ENCODE results near the gene STOML1. TPM values are rescaled to one million over a fixed set of nuclear protein-coding genes. Genes with fewer than 3 reads are reported as not detected.
A peak's percentile ranks its signal among the peaks of the same experiment; 100 is the strongest.

Gene STOML1
- total and polyA plus RNA-seq, 4 donors, result 10.5 to 19.2 (median 14.7) TPM

GRCh38 chr15:73955861-73956742 lies 36.0 kb downstream of the STOML1 start:
- H3K4me3 ChIP-seq (ENCODE audit: low read length in 2 of 2), result no peak overlapping the region
- peak; percentile 30 to 57 for DNase-seq
- WGBS, 2 donors, result 71 to 74% methylated on average over 12 of the region's 12 CpGs
- no peaks in the 10 kb centered on the region for H3K4me1 ChIP-seq (ENCODE audit: control insufficient read depth in 1 of 2, insufficient read depth in 2 of 2, low read length in 2 of 2)
- no peak overlapping the region for H3K27ac ChIP-seq (ENCODE audit: low read depth in 1 of 2, low read length in 2 of 2)
- no peak for ATAC-seq (ENCODE audit: low FRiP score)
- no peaks in the 10 kb centered on the region for H3K36me3 ChIP-seq (ENCODE audit: control insufficient read depth in 1 of 2, insufficient read depth in 2 of 2, low read length in 1 of 2)
- no peaks in the 10 kb centered on the region for H3K27me3 ChIP-seq (ENCODE audit: control insufficient read depth in 1 of 2, insufficient read depth in 2 of 2, low read length in 1 of 2)
- H3K9me3 ChIP-seq (ENCODE audit: control insufficient read depth, low read length), result no peaks in the 10 kb centered on the region
- intact Hi-C loops (cut with DNase I), result no loop called here

GRCh38 chr15:73955326-73955725 lies 36.8 kb downstream of the STOML1 start:
- Histone ChIP-seq H3K4me1 (ENCODE audit: control insufficient read depth in 1 of 2, insufficient read depth in 2 of 2, low read length in 2 of 2) (no peaks in the 10 kb centered on the region), H3K27me3 (ENCODE audit: control insufficient read depth in 1 of 2, insufficient read depth in 2 of 2, low read length in 1 of 2) (no peaks in the 10 kb centered on the region), H3K27ac (ENCODE audit: low read depth in 1 of 2, low read length in 2 of 2) (no peak overlapping the region), H3K36me3 (ENCODE audit: control insufficient read depth in 1 of 2, insufficient read depth in 2 of 2, low read length in 1 of 2) (no peaks in the 10 kb centered on the region), H3K9me3 (ENCODE audit: control insufficient read depth, low read length) (no peaks in the 10 kb centered on the region), H3K4me3 (ENCODE audit: low read length in 2 of 2) (no peak overlapping the region)
- ATAC-seq (ENCODE audit: low FRiP score), result no peak
- WGBS, 2 donors, result 87% methylated on average over 4 of the region's 4 CpGs
- peak; percentile 33 to 55 for DNase-seq
- intact Hi-C loops (cut with DNase I), result no loop called here

- no peaks in the 10 kb centered on the region for H3K27me3 ChIP-seq (ENCODE audit: control insufficient read depth in 1 of 2, insufficient read depth in 2 of 2, low read length in 1 of 2)
- H3K9me3 ChIP-seq (ENCODE audit: control insufficient read depth, low read length), result no peaks in the 10 kb centered on the region
- peak overlapping the region in 1 of 2 donors; percentile 96 for H3K27ac ChIP-seq (ENCODE audit: low read depth in 1 of 2, low read length in 2 of 2)
- H3K36me3 ChIP-seq (ENCODE audit: control insufficient read depth in 1 of 2, insufficient read depth in 2 of 2, low read length in 1 of 2), result no peaks in the 10 kb centered on the region
- intact Hi-C loops (cut with DNase I), result no loop called here
- WGBS, 2 donors, result 79 to 83% methylated on average over 25 to 27 of the region's 27 CpGs
- no peak overlapping the region for H3K4me3 ChIP-seq (ENCODE audit: low read length in 2 of 2)
- DNase-seq (peak; percentile 51 to 71), ATAC-seq (ENCODE audit: low FRiP score) (no peak)
- H3K4me1 ChIP-seq (ENCODE audit: control insufficient read depth in 1 of 2, insufficient read depth in 2 of 2, low read length in 2 of 2), result no peaks in the 10 kb centered on the region
These were observed 37.6 kb downstream of the STOML1 start for GRCh38 chr15:73954188-73955145.

- intact Hi-C loops (cut with DNase I), result no loop called here
These were observed 39.0 kb downstream of the STOML1 start for GRCh38 chr15:73952913-73953750.

GRCh38 chr15:73952171-73952912 lies 39.8 kb downstream of the STOML1 start:
- no peaks in the 10 kb centered on the region for H3K9me3 ChIP-seq (ENCODE audit: control insufficient read depth, low read length)
- ATAC-seq (ENCODE audit: low FRiP score) (no peak), DNase-seq (peak; percentile 60 to 77)
- H3K27me3 ChIP-seq (ENCODE audit: control insufficient read depth in 1 of 2, insufficient read depth in 2 of 2, low read length in 1 of 2), result no peaks in the 10 kb centered on the region
- H3K4me3 ChIP-seq (ENCODE audit: low read length in 2 of 2), result no peak overlapping the region
- peak overlapping the region; percentile 94 to 96 for H3K27ac ChIP-seq (ENCODE audit: low read depth in 1 of 2, low read length in 2 of 2)
- WGBS, 2 donors, result 71 to 74% methylated on average over 19 to 21 of the region's 21 CpGs
- H3K36me3 ChIP-seq (ENCODE audit: control insufficient read depth in 1 of 2, insufficient read depth in 2 of 2, low read length in 1 of 2), result peaks cover 2 to 6% of the 10 kb centered on the region in 2 donors
- intact Hi-C loops (cut with DNase I), result no loop called here
- no peaks in the 10 kb centered on the region for H3K4me1 ChIP-seq (ENCODE audit: control insufficient read depth in 1 of 2, insufficient read depth in 2 of 2, low read length in 2 of 2)

More at GRCh38 chr15:73952913-73953750, 39.0 kb downstream of the STOML1 start:
- no peaks in the 10 kb centered on the region for H3K27me3 ChIP-seq (ENCODE audit: control insufficient read depth in 1 of 2, insufficient read depth in 2 of 2, low read length in 1 of 2)
- WGBS, 2 donors, result 63 to 68% methylated on average over 10 of the region's 10 CpGs
- no peaks in the 10 kb centered on the region for H3K9me3 ChIP-seq (ENCODE audit: control insufficient read depth, low read length)
- H3K27ac ChIP-seq (ENCODE audit: low read depth in 1 of 2, low read length in 2 of 2), result peak overlapping the region in 1 of 2 donors; percentile 96
- H3K4me3 ChIP-seq (ENCODE audit: low read length in 2 of 2), result no peak overlapping the region
- peak; percentile 41 to 68 for DNase-seq
- ATAC-seq (ENCODE audit: low FRiP score), result no peak
- no peaks in the 10 kb centered on the region for H3K4me1 ChIP-seq (ENCODE audit: control insufficient read depth in 1 of 2, insufficient read depth in 2 of 2, low read length in 2 of 2)
- peaks cover 1 to 3% of the 10 kb centered on the region in 2 donors for H3K36me3 ChIP-seq (ENCODE audit: control insufficient read depth in 1 of 2, insufficient read depth in 2 of 2, low read length in 1 of 2)

- no peak for ATAC-seq (ENCODE audit: low FRiP score)
- Histone ChIP-seq H3K27ac (ENCODE audit: low read depth in 1 of 2, low read length in 2 of 2) (peak overlapping the region; percentile 94 to 96), H3K36me3 (ENCODE audit: control insufficient read depth in 1 of 2, insufficient read depth in 2 of 2, low read length in 1 of 2) (peaks cover 2 to 8% of the 10 kb centered on the region in 2 donors), H3K4me1 (ENCODE audit: control insufficient read depth in 1 of 2, insufficient read depth in 2 of 2, low read length in 2 of 2) (no peaks in the 10 kb centered on the region), H3K4me3 (ENCODE audit: low read length in 2 of 2) (no peak overlapping the region), H3K27me3 (ENCODE audit: control insufficient read depth in 1 of 2, insufficient read depth in 2 of 2, low read length in 1 of 2) (no peaks in the 10 kb centered on the region), H3K9me3 (ENCODE audit: control insufficient read depth, low read length) (no peaks in the 10 kb centered on the region)
- WGBS, 2 donors, result 23 to 30% methylated on average over 13 of the region's 13 CpGs
- intact Hi-C loops (cut with DNase I), result no loop called here
- DNase-seq, result peak; percentile 58 to 74
These were observed 40.5 kb downstream of the STOML1 start for GRCh38 chr15:73951601-73952000.

GRCh38 chr15:73950831-73951561 lies 41.1 kb downstream of the STOML1 start:
- H3K9me3 ChIP-seq (ENCODE audit: control insufficient read depth, low read length), result no peaks in the 10 kb centered on the region
- ATAC-seq (ENCODE audit: low FRiP score), result peak; percentile 96
- intact Hi-C loops (cut with DNase I), result no loop called here

More at GRCh38 chr15:73950831-73951561, 41.1 kb downstream of the STOML1 start:
- no peaks in the 10 kb centered on the region for H3K27me3 ChIP-seq (ENCODE audit: control insufficient read depth in 1 of 2, insufficient read depth in 2 of 2, low read length in 1 of 2)
- WGBS, 2 donors, result 1 to 2% methylated on average over 15 of the region's 15 CpGs
- peak overlapping the region in 1 of 2 donors; percentile 38 for H3K27ac ChIP-seq (ENCODE audit: low read depth in 1 of 2, low read length in 2 of 2)
- no peak overlapping the region for H3K4me3 ChIP-seq (ENCODE audit: low read length in 2 of 2)
- H3K36me3 ChIP-seq (ENCODE audit: control insufficient read depth in 1 of 2, insufficient read depth in 2 of 2, low read length in 1 of 2), result peaks cover 2 to 8% of the 10 kb centered on the region in 2 donors
- DNase-seq, result peak; percentile 97 to 98
- no peaks in the 10 kb centered on the region for H3K4me1 ChIP-seq (ENCODE audit: control insufficient read depth in 1 of 2, insufficient read depth in 2 of 2, low read length in 2 of 2)

Measured in aorta (tissue), 5 donors.